Lung (tissue), 12 donors: ENCODE results near the gene PRICKLE1. TPM values are rescaled to one million over a fixed set of nuclear protein-coding genes. Genes with fewer than 3 reads are reported as not detected.
A peak's percentile ranks its signal among the peaks of the same experiment; 100 is the strongest.

Experiments used
- ATAC-seq: fragments of 200-7000 bp; cut with Tn5 transposase; one replicate; pipeline ENCODE4 v1.9.1; 2020; ENCODE audit warnings: moderate number of reproducible peaks; ENCODE audit not compliant: insufficient read depth, low FRiP score
- DNase-seq, 3 donors: peaks; one replicate each; pipeline ENCODE4 v3.0.0-alpha.2; 2013 to 2017
- H3K27ac ChIP-seq, 2 donors: one replicate each; pipeline ENCODE4 v1.5.1; 2013; ENCODE audit warnings: mild to moderate bottlenecking in 2 of 2, moderate library complexity in 2 of 2, control low read depth in 1 of 2, inconsistent platforms in 1 of 2, low read depth in 1 of 2, low read length in 1 of 2
- H3K27me3 ChIP-seq, 3 donors: one replicate each; pipeline ENCODE4 v1.5.1; 2013; ENCODE audit warnings: low read length in 2 of 3; ENCODE audit not compliant: control insufficient read depth in 3 of 3, insufficient read depth in 3 of 3
- H3K36me3 ChIP-seq, 4 donors: one replicate each; pipeline ENCODE4 v1.5.1; 2013; ENCODE audit warnings: low read length in 4 of 4, mild to moderate bottlenecking in 1 of 4, moderate library complexity in 1 of 4; ENCODE audit not compliant: control insufficient read depth in 4 of 4, insufficient read depth in 4 of 4
- H3K4me1 ChIP-seq, 5 donors: one replicate each; pipeline ENCODE4 v1.5.1; 2013; ENCODE audit warnings: low read length in 5 of 5, mild to moderate bottlenecking in 2 of 5, moderate library complexity in 1 of 5; ENCODE audit not compliant: control insufficient read depth in 5 of 5, insufficient read depth in 5 of 5
- H3K4me3 ChIP-seq: one replicate; pipeline ENCODE4 v1.5.1; 2013; ENCODE audit warnings: mild to moderate bottlenecking, control low read depth, moderate library complexity
- H3K9ac ChIP-seq, 2 donors: one replicate each; pipeline ENCODE4 v1.5.1; 2013; ENCODE audit warnings: low read length in 2 of 2, control low read depth in 1 of 2; ENCODE audit not compliant: insufficient read depth in 1 of 2
- H3K9me3 ChIP-seq, 4 donors: one replicate each; pipeline ENCODE4 v1.5.1; 2013; ENCODE audit warnings: low read length in 3 of 4, mild to moderate bottlenecking in 1 of 4, moderate library complexity in 1 of 4; ENCODE audit not compliant: control insufficient read depth in 4 of 4, insufficient read depth in 3 of 4
- WGBS, 2 donors: extraction: QIAGEN DNeasy Blood & Tissue Kit; methylation state at CpG; one replicate each; pipeline ENCODE4 v1.1.7; 2013; 5-methylcytosine and 5-hydroxymethylcytosine counted together
- polyA plus RNA-seq, 2 donors: library from polyadenylated mRNA; stranded (reverse); fragments of 200-250 nt; gene quantifications; one replicate each; pipeline ENCODE4 v1.2.1, GENCODE V29; 2013
- total RNA-seq, 2 donors: library from RNA; depleted of rRNA in 1 of 2; stranded (reverse); fragments of >200 nt in 1 of 2; gene quantifications; one replicate each; pipeline ENCODE4 v1.2.1, GENCODE V29; 2014 to 2021
- TF ChIP-seq, protein P1 (sequence below): IDR thresholded peaks from 2 replicates; pipeline ENCODE4 v1.5.1; 2012; ENCODE audit warnings: mild to moderate bottlenecking; ENCODE audit errors: control extremely low read depth, extremely low read depth
- donor health status: control.
- donor health status: control.
- donor health status: Bipolar disorder and iron deficiency.
- donor health status: healthy.
- donor health status: DM: yes; HTN: yes; CAD: no.

PRICKLE1 gene
- total and polyA plus RNA-seq, 4 donors, result 2.1 to 60.1 (median 7.8) TPM

DNA sequence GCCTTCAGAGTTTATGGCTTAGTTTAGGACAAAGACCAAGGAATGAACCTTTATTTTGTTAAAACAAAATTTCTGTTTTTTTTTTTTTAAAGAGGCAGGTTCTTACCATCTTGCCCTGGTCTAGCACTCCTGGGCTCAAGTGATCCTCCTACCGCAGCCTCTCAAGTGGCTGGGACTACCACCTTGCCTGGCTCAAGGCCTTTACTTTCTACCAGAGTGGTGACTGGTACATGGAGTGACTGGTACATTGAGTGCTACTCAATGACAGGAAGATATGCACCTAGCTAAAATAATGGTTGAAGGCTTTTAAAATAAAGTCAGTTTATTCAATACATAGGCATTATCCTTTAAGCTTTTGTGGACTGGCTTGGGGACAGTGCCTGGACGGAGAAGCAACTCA lies 32.6 kb downstream of the PRICKLE1 start:
- Histone ChIP-seq H3K27me3 (no peaks in the 10 kb centered on the region), H3K9me3 (no peaks in the 10 kb centered on the region), H3K4me3 (no peak overlapping the region), H3K9ac (no peak overlapping the region), H3K27ac (no peak overlapping the region), H3K4me1 (peaks cover 0 to 26% (median 0%) of the 10 kb centered on the region in 5 donors), H3K36me3 (no peaks in the 10 kb centered on the region)
- DNase-seq (no peak), ATAC-seq (no peak)
- 83 to 87% methylated on average over 2 of the region's 2 CpGs for WGBS, 2 donors
- TF ChIP-seq, protein P1, sequence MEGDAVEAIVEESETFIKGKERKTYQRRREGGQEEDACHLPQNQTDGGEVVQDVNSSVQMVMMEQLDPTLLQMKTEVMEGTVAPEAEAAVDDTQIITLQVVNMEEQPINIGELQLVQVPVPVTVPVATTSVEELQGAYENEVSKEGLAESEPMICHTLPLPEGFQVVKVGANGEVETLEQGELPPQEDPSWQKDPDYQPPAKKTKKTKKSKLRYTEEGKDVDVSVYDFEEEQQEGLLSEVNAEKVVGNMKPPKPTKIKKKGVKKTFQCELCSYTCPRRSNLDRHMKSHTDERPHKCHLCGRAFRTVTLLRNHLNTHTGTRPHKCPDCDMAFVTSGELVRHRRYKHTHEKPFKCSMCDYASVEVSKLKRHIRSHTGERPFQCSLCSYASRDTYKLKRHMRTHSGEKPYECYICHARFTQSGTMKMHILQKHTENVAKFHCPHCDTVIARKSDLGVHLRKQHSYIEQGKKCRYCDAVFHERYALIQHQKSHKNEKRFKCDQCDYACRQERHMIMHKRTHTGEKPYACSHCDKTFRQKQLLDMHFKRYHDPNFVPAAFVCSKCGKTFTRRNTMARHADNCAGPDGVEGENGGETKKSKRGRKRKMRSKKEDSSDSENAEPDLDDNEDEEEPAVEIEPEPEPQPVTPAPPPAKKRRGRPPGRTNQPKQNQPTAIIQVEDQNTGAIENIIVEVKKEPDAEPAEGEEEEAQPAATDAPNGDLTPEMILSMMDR, result no peak

DNA sequence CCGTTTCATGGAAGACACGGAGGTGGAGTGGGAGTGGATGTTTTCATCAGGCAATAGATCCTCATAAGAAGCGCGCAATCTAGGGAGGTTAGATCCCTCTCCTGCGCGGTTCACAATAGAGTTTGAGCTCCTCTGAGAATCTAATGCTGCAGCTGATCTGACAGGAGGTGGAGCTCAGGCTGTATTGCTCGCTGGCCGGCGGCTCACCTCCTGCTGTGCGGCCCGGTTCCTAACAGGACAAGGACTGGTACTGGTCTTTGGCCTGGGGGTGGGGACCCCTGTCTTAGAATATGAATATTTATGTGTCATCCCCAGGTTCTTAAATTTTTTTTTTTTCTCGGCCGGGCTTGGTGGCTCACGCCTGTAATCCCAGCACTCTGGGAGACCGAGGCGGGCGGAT lies 36.7 kb downstream of the PRICKLE1 start:
- no peak for ATAC-seq
- no peaks in the 10 kb centered on the region for H3K9me3 ChIP-seq

DNA sequence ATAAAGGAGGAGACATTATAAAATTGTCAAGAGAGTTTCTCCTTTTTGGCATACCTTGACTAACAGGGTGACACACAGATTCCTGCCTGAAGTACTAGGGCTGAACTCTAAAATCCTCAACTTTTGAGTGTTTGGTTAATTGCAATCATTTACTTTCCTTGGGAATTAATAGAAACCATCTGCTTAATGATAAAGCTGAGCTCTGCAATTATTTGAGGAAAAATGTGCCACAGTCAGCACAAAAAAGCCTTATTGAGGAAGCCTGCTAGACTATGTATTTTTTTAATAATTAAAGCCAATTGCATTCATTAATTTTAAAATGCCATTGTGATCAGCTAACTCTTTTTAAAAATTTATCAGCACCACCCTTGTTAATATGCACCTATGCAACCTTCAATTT lies 38.7 kb downstream of the PRICKLE1 start:
- TF ChIP-seq, protein P1, result no peak
- Histone ChIP-seq H3K4me3 (no peak overlapping the region), H3K27me3 (no peaks in the 10 kb centered on the region), H3K9ac (no peak overlapping the region), H3K4me1 (peaks cover 0 to 7% (median 0%) of the 10 kb centered on the region in 5 donors), H3K9me3 (no peaks in the 10 kb centered on the region), H3K27ac (no peak overlapping the region), H3K36me3 (peaks cover 0 to 10% (median 0%) of the 10 kb centered on the region in 4 donors)
- peak in 2 of 3 donors; percentile 51 to 54 for DNase-seq
- no peak for ATAC-seq

More for the DNA sequence above, 36.7 kb downstream of the PRICKLE1 start:
- Histone ChIP-seq H3K4me3 (no peak overlapping the region), H3K4me1 (peaks cover 0 to 14% (median 0%) of the 10 kb centered on the region in 5 donors), H3K36me3 (peaks cover 0 to 7% (median 0%) of the 10 kb centered on the region in 4 donors), H3K9ac (no peak overlapping the region), H3K27ac (no peak overlapping the region), H3K27me3 (no peaks in the 10 kb centered on the region)
- no peak for DNase-seq
- TF ChIP-seq, protein P1, result no peak
- 78 to 89% methylated on average over 17 of the region's 17 CpGs for WGBS, 2 donors

DNA sequence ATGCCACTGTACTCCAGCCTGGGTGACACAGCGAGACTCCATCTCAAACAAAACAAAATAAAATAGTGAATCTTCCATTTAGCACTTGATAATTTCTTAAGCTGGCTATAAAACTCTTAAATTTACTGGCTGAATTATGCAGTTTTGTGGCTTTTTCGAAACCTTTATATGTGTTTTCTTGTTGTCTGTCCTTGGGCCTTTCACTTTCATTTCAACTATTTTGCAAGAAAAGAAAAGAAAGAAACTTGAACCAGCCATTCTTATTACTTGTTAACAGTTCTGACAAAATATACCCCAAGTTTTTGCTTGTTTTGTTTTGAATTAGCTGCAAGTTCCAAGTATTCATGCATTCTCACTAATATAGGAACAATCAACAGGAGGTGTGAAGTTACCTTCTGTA lies 42.8 kb downstream of the PRICKLE1 start:
- Histone ChIP-seq H3K27me3 (no peaks in the 10 kb centered on the region), H3K9me3 (no peaks in the 10 kb centered on the region), H3K27ac (no peak overlapping the region), H3K4me1 (peaks cover 0 to 7% (median 0%) of the 10 kb centered on the region in 5 donors), H3K9ac (no peak overlapping the region), H3K36me3 (peaks cover 0 to 14% (median 0%) of the 10 kb centered on the region in 4 donors), H3K4me3 (no peak overlapping the region)
- WGBS, 2 donors, result 92 to 95% methylated on average over 2 of the region's 2 CpGs
- TF ChIP-seq, protein P1, result no peak
- DNase-seq (no peak), ATAC-seq (no peak)
